HTR-8/SVneo (cell line): ENCODE data around the gene FBXL5.
"Not testable (repeated sequence)": the region's sequence is repeated elsewhere in the genome, so short reads cannot be mapped to it uniquely, and the experiment has no call there.

ENCODE experiments used
- DNase-seq: peaks from one replicate; pipeline ENCODE4 v3.0.0; 2011; ENCODE audit warnings: low spot score, mixed read lengths; ENCODE audit not compliant: insufficient read length
- FAIRE-seq: peaks from 2 replicates; lab custom pipeline; 2011; peaks lifted over from hg19 to GRCh38; lab: Jason Lieb, UNC

Gene FBXL5

GRCh38 chr4:15653420-15653819 lies 1.7 kb downstream of the FBXL5 start:
- FAIRE-seq, result no peak
- DNase-seq, result no peak

DNA sequence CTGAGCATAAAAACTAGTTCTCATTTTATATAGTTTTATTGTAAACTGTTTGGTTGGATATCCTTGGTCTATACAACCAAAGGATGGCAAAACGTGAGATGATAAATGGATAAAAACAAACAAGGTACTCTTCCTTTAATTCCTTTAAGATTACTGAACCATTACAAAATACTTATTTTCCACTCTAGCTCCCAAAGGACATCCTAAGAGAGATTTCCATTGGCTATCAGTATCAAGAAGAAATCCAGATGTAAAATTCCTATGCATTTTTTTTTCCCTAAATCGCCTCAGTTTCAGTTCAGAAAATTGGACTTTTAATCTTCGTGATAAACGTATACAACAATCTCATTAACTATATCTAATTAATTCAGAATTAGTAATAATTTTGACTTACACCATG lies 2.3 kb downstream of the FBXL5 start:
- FAIRE-seq, result no peak

DNA sequence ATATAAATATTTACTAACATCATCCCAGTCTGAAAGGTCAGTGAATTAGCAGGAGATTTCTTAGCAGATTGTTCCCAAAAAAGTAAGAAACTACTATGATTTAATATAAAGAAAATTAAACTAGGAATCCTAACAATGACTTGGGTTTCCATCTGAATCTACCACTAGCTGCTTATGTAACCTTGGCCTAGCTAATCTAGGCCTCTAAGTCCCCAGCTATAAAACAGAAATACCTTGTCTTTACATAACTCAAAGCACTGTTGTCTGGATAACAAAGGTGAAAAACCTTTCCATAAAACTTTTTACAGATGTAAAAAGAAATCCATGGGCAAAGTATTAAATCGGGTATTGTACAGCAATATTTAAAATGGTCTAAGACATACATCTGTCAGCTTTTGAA lies 3.0 kb downstream of the FBXL5 start:
- DNase-seq (no peak), FAIRE-seq (no peak)

More for the DNA sequence above, 2.3 kb downstream of the FBXL5 start:
- no peak for DNase-seq

GRCh38 chr4:15651676-15652075 lies 3.5 kb downstream of the FBXL5 start:
- no peak for DNase-seq
- no peak for FAIRE-seq

GRCh38 chr4:15649914-15650545 lies 5.1 kb downstream of the FBXL5 start:
- peak; percentile 48 for DNase-seq
- FAIRE-seq, result peak; percentile 46

GRCh38 chr4:15648600-15648999 lies 6.6 kb downstream of the FBXL5 start:
- no peak for FAIRE-seq
- no peak for DNase-seq

DNA sequence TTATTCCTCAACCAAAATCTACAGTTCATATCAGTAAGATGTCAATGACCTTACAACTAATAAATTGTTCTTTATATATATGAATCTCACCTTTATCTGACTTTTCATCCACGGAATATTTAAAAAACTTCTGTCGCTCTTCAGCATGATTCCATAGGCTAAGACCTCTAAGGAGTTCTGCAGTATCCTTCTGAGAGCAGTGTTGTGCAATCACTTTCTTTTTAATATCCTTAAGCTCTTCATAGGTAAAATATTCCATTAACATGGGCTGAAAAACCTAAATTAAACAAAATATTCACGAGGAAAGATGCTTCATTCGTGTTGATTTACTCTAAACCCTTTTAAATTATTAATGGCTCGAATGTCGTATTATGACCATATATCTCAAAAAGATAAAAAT lies 16.7 kb downstream of the FBXL5 start:
- DNase-seq, result no peak
- no peak for FAIRE-seq

GRCh38 chr4:15636818-15637217 lies 18.3 kb downstream of the FBXL5 start:
- FAIRE-seq, result no peak
- no peak for DNase-seq

GRCh38 chr4:15617407-15617806 lies 37.8 kb downstream of the FBXL5 start:
- not testable (repeated sequence) for FAIRE-seq

DNA sequence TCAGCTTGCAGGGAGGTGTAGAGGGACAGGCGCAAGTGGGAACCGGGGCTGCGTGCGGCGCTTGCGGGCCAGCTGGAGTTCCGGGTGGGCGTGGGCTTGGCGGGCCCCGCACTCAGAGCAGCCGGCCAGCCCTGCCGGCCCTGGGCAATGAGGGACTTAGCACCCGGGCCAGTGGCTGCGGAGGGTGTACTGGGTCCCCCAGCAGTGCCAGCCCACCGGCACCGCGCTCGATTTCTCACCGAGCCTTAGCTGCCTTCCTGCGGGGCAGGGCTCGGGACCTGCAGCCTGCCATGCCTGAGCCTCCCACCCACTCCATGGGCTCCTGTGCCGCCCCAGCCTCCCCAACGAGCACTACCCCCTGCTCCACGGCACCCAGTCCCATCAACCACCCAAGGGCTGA lies 40.3 kb downstream of the FBXL5 start:
- not testable (repeated sequence) for DNase-seq

More at GRCh38 chr4:15617407-15617806, 37.8 kb downstream of the FBXL5 start:
- not testable (repeated sequence) for DNase-seq

GRCh38 chr4:15612136-15612535 lies 43.0 kb downstream of the FBXL5 start:
- DNase-seq (no peak), FAIRE-seq (no peak)

More for the DNA sequence above, 40.3 kb downstream of the FBXL5 start:
- FAIRE-seq, result not testable (repeated sequence)

DNA sequence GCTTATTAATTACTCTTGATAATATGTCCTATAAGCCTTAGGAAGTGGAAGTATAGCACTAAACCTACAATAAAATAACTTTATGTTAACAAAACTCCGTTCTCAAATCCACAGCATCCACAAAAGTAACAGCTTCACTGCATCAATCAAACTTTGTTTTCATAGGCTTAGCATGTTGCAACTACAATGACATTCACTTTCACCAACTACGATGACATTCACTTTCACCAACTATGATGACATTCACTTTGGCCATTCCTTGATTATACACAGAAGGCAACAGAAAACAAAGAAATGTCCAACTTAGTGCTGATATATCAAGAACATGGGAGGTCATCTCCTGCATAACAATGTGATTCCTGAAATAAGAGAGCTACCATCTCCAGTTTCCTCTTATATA lies 44.3 kb downstream of the FBXL5 start:
- no peak for DNase-seq
- FAIRE-seq, result no peak

DNA sequence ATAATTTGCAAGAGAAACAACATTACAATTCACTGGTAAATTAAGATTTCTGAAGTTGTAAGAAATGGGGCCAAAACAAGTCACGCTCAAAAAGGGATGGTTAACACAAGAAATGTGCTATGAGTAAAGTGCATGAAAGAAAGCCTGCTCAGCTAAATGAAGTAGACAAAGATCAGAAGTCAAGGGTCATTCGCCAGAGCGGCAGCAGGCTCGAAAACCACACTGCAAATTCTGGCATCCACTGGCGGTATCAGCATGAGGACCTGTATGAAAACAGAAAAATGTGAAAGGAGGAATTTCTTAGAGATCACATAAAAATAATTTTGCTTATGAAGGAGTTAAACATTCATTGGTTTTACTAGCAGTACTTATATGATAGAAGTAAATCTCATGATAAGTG lies 49.6 kb downstream of the FBXL5 start:
- DNase-seq (no peak), FAIRE-seq (no peak)

DNA sequence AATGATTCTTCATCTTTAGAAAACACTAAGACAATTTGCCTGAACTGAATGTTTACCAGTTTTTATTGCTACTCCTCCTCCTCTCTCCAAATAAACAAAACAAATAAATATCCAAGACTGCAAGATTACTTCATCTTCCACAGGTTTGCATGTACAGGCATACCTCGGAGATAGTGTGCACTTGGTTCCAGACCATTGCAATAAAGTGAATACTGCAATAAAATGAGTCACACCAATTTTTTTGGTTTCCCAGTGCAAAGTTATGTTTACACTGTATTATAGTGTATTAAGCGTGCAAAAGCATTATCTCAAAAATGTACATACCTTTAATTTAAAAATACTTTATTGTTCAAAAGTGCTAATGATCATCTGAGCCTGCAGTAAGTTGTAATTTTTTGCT lies 53.3 kb downstream of the FBXL5 start:
- DNase-seq (no peak), FAIRE-seq (no peak)

DNA sequence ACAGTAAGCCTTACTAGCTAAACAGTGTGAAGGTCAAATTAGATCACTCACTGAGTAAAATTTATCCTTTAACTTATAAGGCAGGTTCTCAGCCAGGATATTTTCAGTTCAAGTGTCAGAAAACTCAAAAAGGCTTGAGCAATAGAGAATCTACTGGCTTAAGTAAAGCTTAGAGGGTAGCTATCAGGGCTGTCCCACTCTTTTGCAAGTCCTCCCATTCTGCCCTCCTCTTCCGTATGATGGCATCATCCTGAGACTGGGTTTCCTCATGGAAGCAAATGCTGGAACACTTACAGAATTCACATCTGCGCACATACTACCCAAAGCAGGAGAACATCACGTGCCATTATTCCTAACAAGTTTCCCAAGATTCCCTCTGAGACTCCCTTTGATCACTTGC lies 55.0 kb downstream of the FBXL5 start:
- FAIRE-seq, result no peak
- DNase-seq, result no peak

DNA sequence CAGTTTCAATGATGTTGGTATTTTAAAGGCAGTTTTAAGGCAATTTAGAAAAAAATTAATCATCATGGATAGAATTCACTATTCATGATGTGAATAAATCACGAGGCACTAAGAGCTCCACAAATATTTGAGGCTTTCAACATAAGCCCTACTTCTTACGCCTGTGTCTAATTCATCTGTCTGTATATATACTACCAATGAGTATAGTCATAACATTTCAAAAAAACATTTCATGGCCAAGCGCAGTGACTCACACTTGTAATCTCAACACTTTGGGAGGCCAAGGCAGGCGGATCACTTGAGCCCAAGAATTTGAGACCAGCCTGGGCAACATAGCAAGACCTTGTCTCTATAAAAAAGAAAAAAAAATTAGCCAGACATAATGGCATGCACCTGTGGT lies 56.5 kb downstream of the FBXL5 start:
- no peak for DNase-seq
- FAIRE-seq, result no peak

DNA sequence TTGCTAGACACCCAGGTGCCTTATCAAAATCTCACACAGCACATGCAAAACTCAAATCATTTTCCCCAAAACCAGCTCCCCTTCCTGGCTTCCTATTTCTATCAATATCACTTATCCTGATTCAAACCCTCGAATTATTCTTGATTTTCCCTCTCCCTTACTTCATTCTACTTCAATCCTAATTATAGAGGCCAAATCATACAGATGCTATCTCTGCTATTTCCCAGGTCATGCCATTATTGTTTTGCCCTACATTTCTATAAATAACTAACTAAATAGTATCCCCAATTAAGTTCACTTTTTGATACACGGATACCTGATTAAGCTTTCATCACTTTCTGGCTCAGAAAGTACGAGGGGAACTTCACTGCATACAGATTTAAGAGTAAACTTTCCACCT lies 62.4 kb downstream of the FBXL5 start:
- FAIRE-seq (no peak), DNase-seq (no peak)

DNA sequence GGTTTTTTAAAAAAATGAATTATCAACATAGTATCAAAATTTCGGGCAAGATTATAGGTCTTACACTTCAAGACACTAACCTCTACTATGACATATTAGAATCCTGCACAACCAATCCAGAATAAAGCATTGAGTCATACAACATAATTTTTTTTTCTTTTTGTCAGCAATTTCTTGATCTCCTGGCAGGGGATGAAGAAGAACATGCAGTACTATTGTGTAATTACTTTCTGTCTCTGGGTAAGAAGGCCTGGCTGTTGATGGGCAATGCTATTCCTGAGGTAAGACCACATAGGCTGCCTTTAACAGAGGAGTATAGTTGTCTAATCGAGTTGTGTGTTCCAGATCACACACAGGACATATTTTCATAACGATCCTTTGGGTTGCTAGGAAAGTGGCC lies 67.5 kb downstream of the FBXL5 start:
- FAIRE-seq, result no peak
- no peak for DNase-seq

DNA sequence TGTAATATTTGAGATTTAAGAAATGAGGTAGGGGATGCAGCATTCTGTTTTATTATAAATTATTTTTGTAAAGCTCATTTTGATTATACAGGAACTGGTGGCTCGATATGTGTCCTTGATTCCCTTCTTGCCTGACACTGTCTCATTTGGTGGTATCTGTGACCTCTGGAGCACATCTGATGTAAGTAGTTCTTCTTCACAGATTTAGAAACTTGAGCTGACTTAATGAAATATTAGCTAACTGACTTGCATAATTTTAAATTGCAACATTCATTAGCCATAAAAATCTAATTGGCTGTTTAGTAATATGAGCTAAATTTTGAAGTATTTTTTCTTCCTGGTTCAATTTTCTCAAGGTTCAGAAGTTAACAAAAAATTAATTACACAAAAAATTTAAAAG lies 69.1 kb downstream of the FBXL5 start:
- DNase-seq (no peak), FAIRE-seq (no peak)

GRCh38 chr4:15585331-15585730 lies 69.8 kb downstream of the FBXL5 start:
- DNase-seq, result no peak

GRCh38 chr4:15584785-15585184 lies 70.4 kb downstream of the FBXL5 start:
- FAIRE-seq, result no peak
- DNase-seq, result no peak

More at GRCh38 chr4:15585331-15585730, 69.8 kb downstream of the FBXL5 start:
- no peak for FAIRE-seq

DNA sequence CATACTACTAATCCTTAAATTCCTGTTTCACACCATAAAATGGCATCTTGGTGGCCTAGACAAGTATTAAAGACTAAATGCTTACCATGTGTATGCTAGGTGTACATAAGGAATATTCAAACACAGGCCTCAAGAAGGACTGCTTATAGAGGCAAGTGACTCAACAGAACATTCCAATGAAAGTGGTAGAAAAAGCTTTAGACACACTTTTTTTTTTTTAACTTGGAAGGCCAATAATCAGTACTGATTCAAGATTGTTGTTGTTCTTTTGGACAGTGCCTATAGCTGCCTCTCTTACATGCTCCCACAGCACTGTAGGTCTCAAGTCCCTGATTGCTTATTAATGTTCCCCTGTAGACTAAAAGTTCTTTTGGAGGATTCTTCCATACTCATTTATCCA lies 77.6 kb downstream of the FBXL5 start:
- DNase-seq (no peak), FAIRE-seq (no peak)
